Loucy (cell line): Measurements from ENCODE around the gene FTSJ3.

Experiments used
- CTCF ChIP-seq: fragments of 200-600 bp; sonication (generic); conservative IDR thresholded peaks from 2 replicates; pipeline ENCODE4 v1.5.1; 2014; ENCODE audit warnings: mild to moderate bottlenecking, antibody characterized with exemption, low read length
- EZH2phosphoT487 ChIP-seq: fragments of 200-600 bp; IDR thresholded peaks from 2 replicates; pipeline ENCODE4 v1.6.1; 2018; ENCODE audit warnings: antibody characterized with exemption, mild to moderate bottlenecking, moderate library complexity, borderline replicate concordance

GRCh38 chr17:63819585-63820537, 7.6 kb downstream of the FTSJ3 start:
- no peak for TF ChIP-seq CTCF
- no peak for TF ChIP-seq EZH2phosphoT487
